ENCODE results near the gene CPA1.

CPA1 gene

DNA sequence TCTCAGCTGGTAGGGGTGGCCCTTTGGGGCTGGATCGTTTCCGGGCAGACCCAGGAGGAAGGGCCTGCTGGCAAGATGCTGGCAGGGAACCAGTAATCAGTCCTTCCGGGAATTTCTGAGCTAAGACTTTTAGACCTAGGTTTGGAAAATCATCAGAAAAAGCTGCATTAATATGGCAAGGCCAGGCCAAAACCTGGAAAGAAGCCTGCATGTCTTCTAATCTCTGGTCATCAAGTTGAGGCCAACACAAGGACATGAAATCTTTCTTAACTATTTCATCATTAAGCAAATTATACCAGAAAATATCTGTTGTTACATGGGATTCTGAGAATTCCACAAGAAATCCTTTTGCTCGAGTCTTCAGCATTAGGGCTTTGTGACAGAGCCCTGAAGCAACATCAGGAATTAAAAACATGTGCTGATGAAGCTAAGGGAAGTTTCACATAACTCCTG is 19.9 kb downstream of the CPA1 start:
- TF ChIP-seq, protein P1, sequence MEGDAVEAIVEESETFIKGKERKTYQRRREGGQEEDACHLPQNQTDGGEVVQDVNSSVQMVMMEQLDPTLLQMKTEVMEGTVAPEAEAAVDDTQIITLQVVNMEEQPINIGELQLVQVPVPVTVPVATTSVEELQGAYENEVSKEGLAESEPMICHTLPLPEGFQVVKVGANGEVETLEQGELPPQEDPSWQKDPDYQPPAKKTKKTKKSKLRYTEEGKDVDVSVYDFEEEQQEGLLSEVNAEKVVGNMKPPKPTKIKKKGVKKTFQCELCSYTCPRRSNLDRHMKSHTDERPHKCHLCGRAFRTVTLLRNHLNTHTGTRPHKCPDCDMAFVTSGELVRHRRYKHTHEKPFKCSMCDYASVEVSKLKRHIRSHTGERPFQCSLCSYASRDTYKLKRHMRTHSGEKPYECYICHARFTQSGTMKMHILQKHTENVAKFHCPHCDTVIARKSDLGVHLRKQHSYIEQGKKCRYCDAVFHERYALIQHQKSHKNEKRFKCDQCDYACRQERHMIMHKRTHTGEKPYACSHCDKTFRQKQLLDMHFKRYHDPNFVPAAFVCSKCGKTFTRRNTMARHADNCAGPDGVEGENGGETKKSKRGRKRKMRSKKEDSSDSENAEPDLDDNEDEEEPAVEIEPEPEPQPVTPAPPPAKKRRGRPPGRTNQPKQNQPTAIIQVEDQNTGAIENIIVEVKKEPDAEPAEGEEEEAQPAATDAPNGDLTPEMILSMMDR (conservative IDR thresholded peaks at IDR 0.05; ENCODE audit: low read depth, low read length), result no peak
- no peak overlapping the region for H3K4me3 ChIP-seq (ENCODE audit: low read length)
- DNase-seq (ENCODE audit: low read depth), result peak; percentile 50

DNA sequence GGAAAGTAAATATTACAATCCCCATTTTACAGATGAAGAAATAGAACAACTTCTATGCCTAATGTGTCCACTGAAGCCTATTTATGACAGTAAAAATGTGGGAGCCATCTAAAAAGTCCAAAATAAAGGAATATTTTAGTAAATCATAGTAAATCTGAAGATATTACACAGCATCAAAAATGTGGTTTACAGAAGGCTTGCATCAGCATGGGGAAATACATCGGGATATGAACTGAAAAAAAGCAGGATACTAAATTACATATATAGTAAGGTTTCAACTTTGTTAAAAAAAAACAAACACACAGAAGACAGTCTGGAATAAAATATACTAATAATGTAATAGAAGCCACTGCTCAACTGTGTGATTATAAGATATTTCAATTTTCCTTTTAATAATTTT is 20.8 kb downstream of the CPA1 start:
- TF ChIP-seq, protein P1 (conservative IDR thresholded peaks at IDR 0.05; ENCODE audit: low read depth, low read length), result no peak
- DNase-seq (ENCODE audit: low read depth), result no peak
- no peak overlapping the region for H3K4me3 ChIP-seq (ENCODE audit: low read length)

DNA sequence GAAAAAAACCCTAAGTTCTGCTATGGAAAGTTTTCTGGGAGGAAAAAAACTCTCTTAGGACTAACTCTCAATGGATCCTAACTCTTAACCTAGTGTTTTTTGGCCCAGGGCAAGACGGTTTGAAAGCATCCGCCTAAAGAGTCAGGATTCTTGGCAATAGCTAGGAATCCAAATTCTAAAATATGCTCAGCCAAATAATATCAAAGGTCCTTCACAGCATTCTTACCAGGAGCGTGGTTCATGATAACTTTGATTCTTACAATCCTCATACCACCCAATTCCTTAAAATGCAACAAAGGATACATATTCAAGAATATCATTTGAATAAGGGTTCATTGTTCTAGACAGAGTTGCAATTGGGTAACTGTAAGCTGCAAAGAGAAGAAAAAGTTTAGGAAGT is 21.3 kb downstream of the CPA1 start:
- TF ChIP-seq, protein P1 (conservative IDR thresholded peaks at IDR 0.05; ENCODE audit: low read depth, low read length), result no peak
- H3K4me3 ChIP-seq (ENCODE audit: low read length), result no peak overlapping the region
- DNase-seq (ENCODE audit: low read depth), result no peak

DNA sequence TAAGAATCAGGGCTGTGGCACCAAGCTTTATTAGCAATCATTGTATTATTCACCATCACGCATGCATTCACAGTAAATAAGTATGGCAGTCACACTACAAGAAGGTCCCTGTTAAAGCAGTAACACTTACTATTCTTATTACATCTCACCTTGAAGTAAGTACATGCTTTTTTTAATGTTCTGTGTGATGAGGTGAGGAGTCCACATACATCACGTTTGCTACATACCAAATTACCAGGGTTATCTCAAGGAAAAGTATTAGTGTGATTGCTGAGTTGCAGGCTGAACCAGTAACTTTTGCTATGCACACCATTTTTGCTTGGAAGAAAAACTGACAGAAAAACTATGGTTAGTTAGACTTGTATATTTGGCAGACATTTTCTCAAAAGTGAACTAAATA is 24.7 kb downstream of the CPA1 start:
- no peak overlapping the region for H3K4me3 ChIP-seq (ENCODE audit: low read length)
- DNase-seq (ENCODE audit: low read depth), result no peak
- TF ChIP-seq, protein P1 (conservative IDR thresholded peaks at IDR 0.05; ENCODE audit: low read depth, low read length), result no peak

DNA sequence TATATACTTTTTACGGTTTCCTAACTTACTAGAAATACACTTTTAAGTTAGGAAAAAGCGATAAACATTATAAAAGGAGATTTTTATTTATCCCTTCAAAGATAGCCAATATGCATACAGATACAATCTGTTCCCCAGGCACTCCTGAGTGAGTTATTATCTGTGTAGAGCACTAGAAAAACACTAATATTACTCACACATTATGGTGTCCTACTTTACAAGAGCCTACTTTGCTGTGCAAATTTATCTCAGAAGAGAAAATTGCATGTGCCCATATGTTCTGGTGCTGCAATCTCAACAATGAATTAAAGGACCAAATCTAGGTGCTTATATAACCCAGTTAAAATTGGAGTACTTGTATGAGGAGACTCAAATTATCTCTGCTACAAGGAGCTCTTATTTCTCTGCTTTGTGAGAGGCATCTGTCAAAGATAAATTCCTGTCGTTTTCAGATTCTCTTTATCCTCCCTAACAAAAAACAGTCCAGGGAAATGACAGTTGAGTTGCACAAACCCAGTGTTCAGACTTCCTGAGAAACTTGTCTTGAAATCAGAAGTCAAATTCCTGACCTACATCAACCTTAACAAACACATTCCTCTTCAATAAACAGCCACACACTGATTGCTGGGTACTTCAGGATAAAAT is 28.9 kb downstream of the CPA1 start:
- DNase-seq (ENCODE audit: low read depth), result no peak
- no peak overlapping the region for H3K4me3 ChIP-seq (ENCODE audit: low read length)
- TF ChIP-seq, protein P1 (conservative IDR thresholded peaks at IDR 0.05; ENCODE audit: low read depth, low read length), result no peak

DNA sequence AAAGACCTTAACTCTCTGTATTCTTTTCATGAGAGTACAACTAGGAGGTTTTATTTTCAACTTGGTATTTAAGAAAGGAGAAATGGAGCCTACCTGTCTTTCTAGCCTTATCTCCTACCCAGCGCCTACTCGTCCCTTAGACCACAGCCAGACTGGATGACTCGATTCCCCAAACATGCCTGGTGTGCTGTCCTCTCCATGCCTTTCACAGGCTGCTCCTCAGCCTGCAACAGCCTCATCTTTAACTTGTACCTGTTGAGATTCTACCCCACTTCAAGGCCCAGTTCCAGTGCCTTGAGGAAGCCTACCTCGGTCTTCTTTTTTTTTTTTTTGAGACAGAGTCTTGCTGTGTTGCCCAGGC is 29.4 kb downstream of the CPA1 start:
- DNase-seq (ENCODE audit: low read depth), result no peak
- TF ChIP-seq, protein P1 (conservative IDR thresholded peaks at IDR 0.05; ENCODE audit: low read depth, low read length), result no peak
- no peak overlapping the region for H3K4me3 ChIP-seq (ENCODE audit: low read length)

DNA sequence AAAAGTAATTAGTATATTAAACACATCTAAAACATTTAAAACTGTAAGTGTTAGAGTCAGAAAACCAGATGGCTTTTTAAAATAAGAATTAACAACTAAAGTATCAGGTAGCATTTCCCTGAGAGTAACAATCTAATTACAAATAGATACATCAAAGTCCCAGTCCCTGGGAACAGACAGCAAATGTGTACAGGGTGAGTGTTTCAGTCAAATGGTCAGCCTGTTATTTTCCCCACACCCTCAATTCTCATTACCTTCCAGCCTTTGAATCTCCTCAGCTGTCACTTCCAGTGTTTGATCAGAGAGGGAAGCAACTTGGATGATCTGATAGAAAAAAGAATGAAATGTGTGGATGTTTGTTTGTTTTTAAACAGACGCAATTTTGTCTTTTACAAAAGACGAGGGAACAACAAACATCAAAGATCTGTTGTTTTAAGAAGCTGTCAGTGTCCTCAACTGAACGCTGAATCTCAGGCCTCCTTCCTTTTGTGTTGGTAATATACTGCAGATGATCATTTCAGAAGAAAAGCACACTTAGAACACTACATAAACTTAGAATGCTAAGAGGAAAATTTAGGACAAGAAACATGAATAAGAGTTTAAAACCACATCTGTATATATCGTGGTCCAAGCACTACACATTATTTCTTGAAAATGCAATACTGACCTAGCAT is 30.7 kb downstream of the CPA1 start:
- TF ChIP-seq, protein P1 (conservative IDR thresholded peaks at IDR 0.05; ENCODE audit: low read depth, low read length), result no peak
- no peak for DNase-seq (ENCODE audit: low read depth)
- H3K4me3 ChIP-seq (ENCODE audit: low read length), result no peak overlapping the region
